DOHH2 (cell line): ENCODE data around the gene LARGE1.

ENCODE experiments used
- EZH2phosphoT487 ChIP-seq: fragments of 200-600 bp; sonication (generic); IDR thresholded peaks from 2 replicates; pipeline ENCODE4 v1.6.1; 2017; ENCODE audit warnings: borderline replicate concordance, mild to moderate bottlenecking, antibody characterized with exemption, low read length, moderate library complexity, mixed read lengths
- TF ChIP-seq, protein P1 (sequence below): fragments of 200-600 bp; sonication (generic); IDR thresholded peaks from one replicate; pipeline ENCODE4 v1.5.1; 2014; ENCODE audit warnings: antibody characterized with exemption, mild to moderate bottlenecking, low read depth, low read length; ENCODE audit not compliant: poor library complexity, severe bottlenecking

DNA sequence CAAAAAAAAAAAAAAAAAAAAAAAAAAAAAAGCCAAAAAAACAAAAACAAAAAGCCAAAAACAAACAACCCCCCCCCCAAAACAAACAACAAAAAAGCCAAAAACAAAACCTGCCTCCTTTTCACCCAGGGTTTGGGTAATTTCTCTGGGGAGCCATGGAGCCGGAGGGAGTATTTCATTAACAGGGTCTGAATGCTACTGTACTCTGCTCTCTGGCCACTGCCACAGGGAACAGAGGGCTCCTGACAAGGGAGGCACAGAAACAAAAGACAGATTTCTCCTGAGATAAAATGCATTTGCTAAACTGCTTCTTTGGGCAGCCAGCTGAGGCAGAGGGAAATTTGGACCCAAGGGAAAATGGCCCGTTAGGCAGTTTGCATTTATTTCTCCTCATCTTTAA lies 596.0 kb downstream of the LARGE1 start:
- TF ChIP-seq, protein P1, sequence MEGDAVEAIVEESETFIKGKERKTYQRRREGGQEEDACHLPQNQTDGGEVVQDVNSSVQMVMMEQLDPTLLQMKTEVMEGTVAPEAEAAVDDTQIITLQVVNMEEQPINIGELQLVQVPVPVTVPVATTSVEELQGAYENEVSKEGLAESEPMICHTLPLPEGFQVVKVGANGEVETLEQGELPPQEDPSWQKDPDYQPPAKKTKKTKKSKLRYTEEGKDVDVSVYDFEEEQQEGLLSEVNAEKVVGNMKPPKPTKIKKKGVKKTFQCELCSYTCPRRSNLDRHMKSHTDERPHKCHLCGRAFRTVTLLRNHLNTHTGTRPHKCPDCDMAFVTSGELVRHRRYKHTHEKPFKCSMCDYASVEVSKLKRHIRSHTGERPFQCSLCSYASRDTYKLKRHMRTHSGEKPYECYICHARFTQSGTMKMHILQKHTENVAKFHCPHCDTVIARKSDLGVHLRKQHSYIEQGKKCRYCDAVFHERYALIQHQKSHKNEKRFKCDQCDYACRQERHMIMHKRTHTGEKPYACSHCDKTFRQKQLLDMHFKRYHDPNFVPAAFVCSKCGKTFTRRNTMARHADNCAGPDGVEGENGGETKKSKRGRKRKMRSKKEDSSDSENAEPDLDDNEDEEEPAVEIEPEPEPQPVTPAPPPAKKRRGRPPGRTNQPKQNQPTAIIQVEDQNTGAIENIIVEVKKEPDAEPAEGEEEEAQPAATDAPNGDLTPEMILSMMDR, result no peak
- no peak for TF ChIP-seq EZH2phosphoT487
